ENCODE data around the gene ZP1.

ZP1 gene

GRCh38 chr11:60844045-60844869 is 23.1 kb upstream of the ZP1 start:
- DNase-seq (ENCODE audit: low read depth in 3 of 3, low spot score in 1 of 3), result no peak

DNA sequence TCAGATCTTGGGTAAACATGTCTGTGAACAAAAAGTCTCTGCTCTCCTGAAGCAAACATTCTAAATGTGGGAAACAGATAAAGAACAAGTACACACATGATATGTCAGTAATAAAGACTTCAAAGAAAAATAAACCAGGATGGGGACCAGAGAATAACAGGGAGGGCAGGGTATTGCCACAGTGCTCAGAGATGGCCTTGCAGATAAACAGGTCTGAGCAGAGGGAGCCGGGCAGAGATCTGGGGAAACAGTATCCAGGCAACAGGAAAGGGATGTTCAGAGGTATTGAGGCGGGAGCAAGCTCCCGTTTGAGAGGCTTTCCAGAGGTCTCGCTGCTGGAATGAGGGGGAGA is 22.5 kb upstream of the ZP1 start:
- no peak for DNase-seq (ENCODE audit: low read depth in 3 of 3, low spot score in 1 of 3)

DNA sequence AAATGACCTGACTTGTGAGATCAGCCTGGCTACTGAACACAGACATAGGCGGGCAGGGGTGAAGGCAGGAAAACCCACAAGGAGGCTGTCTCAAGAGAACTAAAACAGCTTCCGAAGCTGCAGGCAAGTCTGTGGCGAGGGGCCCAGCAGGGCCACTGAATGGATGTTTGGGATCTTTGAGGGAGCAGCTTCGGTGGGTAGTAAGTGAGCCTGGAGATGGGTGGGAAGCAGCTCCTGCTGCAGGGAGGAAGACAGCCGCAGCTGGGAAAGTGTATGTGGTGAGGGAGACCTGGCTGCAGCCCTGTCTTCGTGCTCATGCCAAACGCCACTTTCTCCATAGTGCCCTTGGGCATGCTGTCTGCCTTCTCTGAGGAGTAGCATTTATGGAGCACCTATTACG is 22.0 kb upstream of the ZP1 start:
- DNase-seq (ENCODE audit: low read depth in 3 of 3, low spot score in 1 of 3), result no peak

DNA sequence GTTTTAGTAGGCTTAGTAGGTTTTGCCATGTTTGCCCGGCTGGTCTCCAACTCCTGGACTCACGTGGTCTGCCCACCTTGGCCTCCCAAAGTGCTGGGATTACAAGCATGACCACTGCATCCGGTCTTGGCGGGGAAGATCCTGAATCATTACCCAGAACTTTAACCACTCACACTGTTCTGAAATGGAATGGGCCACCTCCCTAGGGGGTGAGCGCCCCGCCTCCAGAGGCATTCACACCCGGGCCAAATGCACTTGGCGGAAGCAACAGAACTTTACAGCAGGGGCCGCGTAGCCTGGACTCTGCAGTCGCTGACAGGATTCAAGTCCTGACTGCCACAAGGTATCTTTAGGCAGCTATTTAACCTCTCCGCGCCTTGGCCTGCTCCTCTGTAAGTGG is 20.1 kb upstream of the ZP1 start:
- no peak for DNase-seq (ENCODE audit: low read depth in 3 of 3, low spot score in 1 of 3)

- DNase-seq (ENCODE audit: low read depth in 3 of 3, low spot score in 1 of 3), result no peak
These were observed 19.4 kb upstream of the ZP1 start for GRCh38 chr11:60847896-60848295.

GRCh38 chr11:60848714-60849151 is 18.6 kb upstream of the ZP1 start:
- no peak for DNase-seq (ENCODE audit: low read depth in 3 of 3, low spot score in 1 of 3)

GRCh38 chr11:60849641-60850520 is 17.5 kb upstream of the ZP1 start:
- no peak for DNase-seq (ENCODE audit: low read depth in 3 of 3, low spot score in 1 of 3)

GRCh38 chr11:60851327-60852104 is 15.8 kb upstream of the ZP1 start:
- DNase-seq (ENCODE audit: low read depth in 3 of 3, low spot score in 1 of 3), result no peak

DNA sequence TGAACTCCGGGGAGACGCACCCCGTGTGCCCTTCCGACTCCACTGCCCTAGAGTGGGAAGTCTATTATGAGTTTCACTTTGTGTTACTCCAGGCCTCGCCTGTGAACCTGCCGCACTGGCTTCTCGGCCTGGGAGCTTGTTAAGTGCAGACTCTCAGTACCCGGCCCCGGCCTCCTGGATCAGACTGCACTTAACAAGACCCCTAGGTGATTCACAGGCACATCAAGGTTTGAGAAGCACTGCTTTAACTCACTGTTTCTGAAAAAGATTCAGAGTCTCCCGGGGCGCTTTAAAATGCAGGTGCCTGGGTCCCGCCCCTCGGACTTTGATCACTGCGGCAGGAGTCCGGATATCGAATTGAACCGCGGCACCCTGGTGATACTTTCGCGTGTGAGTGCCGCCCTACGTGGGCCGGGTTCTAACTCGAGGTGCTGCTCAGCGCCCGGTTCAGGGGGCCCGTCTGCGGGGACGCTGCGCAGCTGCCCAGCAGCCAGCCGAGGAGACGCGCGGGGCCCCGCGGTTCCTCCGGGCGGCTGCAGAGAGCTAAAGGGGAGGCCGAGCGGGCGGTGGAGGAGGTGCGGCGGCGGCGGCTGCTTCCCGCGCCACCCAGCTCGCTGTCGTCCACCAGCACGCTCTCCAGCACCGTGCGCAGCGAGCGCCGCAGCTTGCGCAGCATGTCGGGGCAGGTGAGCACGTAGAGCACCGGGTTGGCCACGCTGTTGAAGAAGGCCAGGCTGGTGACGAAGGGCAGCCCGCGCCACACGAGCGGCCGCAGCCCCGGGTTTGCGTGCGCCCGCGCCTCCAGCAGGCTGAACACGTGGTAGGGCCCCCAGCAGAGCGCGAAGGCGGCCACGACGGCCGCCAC is 15.0 kb upstream of the ZP1 start:
- DNase-seq (ENCODE audit: low read depth in 3 of 3, low spot score in 1 of 3), result no peak

DNA sequence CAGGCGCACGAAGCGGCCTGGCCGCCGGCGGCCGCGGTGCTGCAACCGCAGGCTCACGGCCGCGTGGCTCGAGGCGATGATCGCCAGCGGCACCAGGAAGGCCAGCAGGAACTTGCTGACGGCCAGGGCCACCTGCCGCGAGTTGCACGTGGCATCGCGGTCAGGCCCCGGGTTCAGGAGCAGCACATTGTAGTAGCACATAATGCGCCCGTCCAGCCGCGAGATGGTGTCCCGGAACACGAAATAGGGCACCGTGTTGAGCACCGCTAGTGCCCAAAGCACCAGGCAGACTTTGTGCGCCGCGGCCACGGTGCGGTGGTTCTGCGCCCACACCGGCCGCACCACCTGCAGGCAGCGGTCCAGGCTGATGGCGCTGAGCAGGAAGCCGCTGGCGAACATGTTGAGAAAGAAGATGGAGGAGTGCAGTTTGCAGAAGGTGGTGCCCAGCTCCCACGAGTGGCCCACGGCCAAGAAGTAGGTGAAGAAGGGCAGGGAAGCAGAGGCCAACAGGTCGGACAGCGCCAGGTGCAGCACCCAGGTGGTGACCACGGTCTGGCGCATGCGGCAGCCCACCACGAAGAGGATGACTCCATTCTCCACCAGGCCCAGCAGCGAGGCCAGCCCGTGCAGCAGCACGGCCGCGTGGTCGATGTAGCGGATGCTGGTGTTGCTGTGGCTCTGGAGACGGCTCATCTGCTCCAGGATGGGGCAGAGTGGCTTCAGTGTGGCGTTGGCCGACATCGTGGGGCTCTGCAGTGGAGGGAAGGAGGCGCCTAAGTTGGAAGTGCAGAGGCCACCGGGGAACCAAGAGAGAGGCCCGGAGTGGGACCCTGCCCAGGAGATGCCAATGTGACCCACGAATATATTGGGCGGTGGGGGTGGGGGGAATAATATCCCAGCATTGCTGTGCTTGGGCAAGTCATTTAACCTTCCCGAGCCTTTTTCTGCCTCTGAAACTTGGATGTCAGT is 14.1 kb upstream of the ZP1 start:
- no peak for DNase-seq (ENCODE audit: low read depth in 3 of 3, low spot score in 1 of 3)

GRCh38 chr11:60854140-60854846 is 13.0 kb upstream of the ZP1 start:
- no peak for DNase-seq (ENCODE audit: low read depth in 3 of 3, low spot score in 1 of 3)

- DNase-seq (ENCODE audit: low read depth in 3 of 3, low spot score in 1 of 3), result no peak
These were observed 12.3 kb upstream of the ZP1 start for GRCh38 chr11:60854847-60855725.

DNA sequence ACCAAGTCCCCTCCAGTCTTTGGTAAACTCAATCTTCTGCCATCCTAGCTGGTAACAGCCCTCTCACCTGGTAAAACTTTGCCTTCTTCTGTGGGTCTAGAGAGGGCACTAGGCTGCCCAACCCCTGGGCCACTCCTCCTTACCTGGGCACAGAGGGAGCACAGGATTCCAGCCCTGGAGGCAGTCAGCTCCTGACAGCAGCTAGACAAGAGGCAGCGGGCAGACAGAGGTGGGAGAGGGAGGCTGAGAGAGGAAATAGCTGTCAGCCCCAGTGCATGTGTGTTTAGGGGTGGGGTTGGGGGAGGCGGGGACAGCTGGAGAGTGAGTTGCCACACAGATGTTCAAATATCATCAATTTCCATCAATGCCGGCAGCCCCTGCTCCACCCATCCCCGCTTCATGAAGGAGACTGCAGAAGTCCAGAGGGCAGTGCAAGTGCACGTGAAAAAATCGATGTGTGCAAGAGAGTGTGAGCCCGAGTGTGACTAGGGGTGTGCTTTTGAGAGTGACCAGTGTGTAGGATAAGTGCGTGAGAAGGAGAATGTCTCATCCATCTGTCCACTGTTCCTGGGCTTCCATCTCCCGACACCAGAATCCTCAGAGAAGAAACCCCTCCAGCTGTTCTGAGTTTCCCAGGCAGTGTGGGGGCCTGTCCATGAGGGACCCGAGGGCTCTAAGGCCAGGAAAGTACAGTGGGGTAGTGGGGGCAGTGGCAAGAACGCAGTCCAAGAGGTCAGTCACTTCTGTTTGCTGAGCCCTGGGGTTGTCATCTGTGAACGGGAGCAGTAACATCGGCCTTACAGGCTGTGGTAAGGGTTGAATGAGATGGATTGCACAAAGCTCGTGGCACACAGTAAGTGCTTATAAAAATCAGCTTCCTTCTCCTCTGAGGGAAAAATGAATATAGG is 11.4 kb upstream of the ZP1 start, which contains the start of gene PTGDR2:
TSS of gene PTGDR2 (minus strand) at position 225 of the 908 bp plus-strand sequence. CDS start 2,228 bp downstream, outside the sequence.
- DNase-seq (ENCODE audit: low read depth in 3 of 3, low spot score in 1 of 3), result no peak

- no peak for DNase-seq (ENCODE audit: low read depth in 3 of 3, low spot score in 1 of 3)
These were observed 9.7 kb upstream of the ZP1 start for GRCh38 chr11:60857378-60858232.

- DNase-seq (ENCODE audit: low read depth in 3 of 3, low spot score in 1 of 3), result no peak
These were observed 9.1 kb upstream of the ZP1 start for GRCh38 chr11:60858236-60858635.
